ENCODE measurements around the gene GPR161. TPM values are rescaled to one million over a fixed set of nuclear protein-coding genes. Genes with fewer than 3 reads are reported as not detected.

GPR161 gene
- total RNA-seq, 1 experiment from 2014 or later, result 13.7 TPM

DNA sequence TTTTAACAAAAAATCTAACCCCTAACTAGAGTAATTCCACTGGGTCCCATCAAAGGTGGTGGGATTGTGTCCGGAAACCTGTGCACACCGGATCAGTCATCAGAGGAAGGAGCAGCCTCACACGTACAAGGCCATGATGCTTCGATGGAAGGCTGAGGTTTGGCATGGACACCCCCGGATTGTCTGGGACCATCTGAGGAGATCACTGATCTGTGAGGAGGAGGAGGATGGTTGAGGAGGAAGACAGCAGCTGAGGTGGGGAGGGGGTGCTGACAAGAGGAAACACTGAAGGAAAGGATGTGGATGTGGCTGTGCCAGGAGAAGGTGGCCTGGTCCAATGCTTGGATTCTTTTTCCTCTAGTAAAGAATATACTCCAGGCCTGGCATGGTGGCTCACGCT is 41.3 kb downstream of the GPR161 start:
- Histone ChIP-seq H3K4me1 (ENCODE audit: control insufficient read depth in 1 of 2, insufficient read depth in 2 of 2, low read length in 2 of 2) (peaks cover 2 to 3% of the 10 kb centered on the region in 2 experiments; a peak in 1 of 4 replicates), H3K27ac (ENCODE audit: low read depth, low read length) (no peak overlapping the region), H3K79me2 (ENCODE audit: insufficient read depth, low read length) (no peaks in the 10 kb centered on the region), H3K27me3 (ENCODE audit: insufficient read depth, low read length) (no peaks in the 10 kb centered on the region), H3K9me2 (ENCODE audit: insufficient read depth) (no peaks in the 10 kb centered on the region), H3K4me2 (ENCODE audit: low read length) (no peak overlapping the region), H3K4me3 (replicated peaks in 1 of 2; ENCODE audit: low read depth in 1 of 2, low read length in 2 of 2) (no peak overlapping the region), H2AFZ (ENCODE audit: low read depth, low read length, poor library complexity, severe bottlenecking) (no peak overlapping the region), H3K36me3 (ENCODE audit: control insufficient read depth in 1 of 2, insufficient read depth in 2 of 2, low read length in 2 of 2) (no peaks in the 10 kb centered on the region), H3K9me3 (ENCODE audit: control insufficient read depth in 1 of 2, insufficient read depth in 1 of 2, low read depth in 1 of 2, low read length in 2 of 2) (no peaks in the 10 kb centered on the region), H3K9ac (ENCODE audit: low read length) (no peak overlapping the region), H4K20me1 (ENCODE audit: insufficient read depth) (no peaks in the 10 kb centered on the region)
- DNase-seq (ENCODE audit: low read depth, low spot score) (no peak), ATAC-seq (no peak)
- TF ChIP-seq, protein P1, sequence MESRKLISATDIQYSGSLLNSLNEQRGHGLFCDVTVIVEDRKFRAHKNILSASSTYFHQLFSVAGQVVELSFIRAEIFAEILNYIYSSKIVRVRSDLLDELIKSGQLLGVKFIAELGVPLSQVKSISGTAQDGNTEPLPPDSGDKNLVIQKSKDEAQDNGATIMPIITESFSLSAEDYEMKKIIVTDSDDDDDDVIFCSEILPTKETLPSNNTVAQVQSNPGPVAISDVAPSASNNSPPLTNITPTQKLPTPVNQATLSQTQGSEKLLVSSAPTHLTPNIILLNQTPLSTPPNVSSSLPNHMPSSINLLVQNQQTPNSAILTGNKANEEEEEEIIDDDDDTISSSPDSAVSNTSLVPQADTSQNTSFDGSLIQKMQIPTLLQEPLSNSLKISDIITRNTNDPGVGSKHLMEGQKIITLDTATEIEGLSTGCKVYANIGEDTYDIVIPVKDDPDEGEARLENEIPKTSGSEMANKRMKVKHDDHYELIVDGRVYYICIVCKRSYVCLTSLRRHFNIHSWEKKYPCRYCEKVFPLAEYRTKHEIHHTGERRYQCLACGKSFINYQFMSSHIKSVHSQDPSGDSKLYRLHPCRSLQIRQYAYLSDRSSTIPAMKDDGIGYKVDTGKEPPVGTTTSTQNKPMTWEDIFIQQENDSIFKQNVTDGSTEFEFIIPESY (IDR thresholded peaks at IDR 0.05; ENCODE audit: extremely low read depth, insufficient replicate concordance, low read length), result no peak
- TF ChIP-seq JUND (IDR thresholded peaks at IDR 0.05) (no peak), POLR2AphosphoS5 (IDR thresholded peaks at IDR 0.05; ENCODE audit: low read depth, low read length) (no peak), EGR1 (IDR thresholded peaks at IDR 0.05; ENCODE audit: low read depth) (no peak), FOSL1 (IDR thresholded peaks at IDR 0.05; ENCODE audit: low read depth) (no peak)
- TF ChIP-seq, protein P2, sequence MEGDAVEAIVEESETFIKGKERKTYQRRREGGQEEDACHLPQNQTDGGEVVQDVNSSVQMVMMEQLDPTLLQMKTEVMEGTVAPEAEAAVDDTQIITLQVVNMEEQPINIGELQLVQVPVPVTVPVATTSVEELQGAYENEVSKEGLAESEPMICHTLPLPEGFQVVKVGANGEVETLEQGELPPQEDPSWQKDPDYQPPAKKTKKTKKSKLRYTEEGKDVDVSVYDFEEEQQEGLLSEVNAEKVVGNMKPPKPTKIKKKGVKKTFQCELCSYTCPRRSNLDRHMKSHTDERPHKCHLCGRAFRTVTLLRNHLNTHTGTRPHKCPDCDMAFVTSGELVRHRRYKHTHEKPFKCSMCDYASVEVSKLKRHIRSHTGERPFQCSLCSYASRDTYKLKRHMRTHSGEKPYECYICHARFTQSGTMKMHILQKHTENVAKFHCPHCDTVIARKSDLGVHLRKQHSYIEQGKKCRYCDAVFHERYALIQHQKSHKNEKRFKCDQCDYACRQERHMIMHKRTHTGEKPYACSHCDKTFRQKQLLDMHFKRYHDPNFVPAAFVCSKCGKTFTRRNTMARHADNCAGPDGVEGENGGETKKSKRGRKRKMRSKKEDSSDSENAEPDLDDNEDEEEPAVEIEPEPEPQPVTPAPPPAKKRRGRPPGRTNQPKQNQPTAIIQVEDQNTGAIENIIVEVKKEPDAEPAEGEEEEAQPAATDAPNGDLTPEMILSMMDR (IDR thresholded peaks at IDR 0.05 in 2 of 3, conservative IDR thresholded peaks at IDR 0.05 in 1 of 3; ENCODE audit: borderline replicate concordance in 1 of 3, insufficient read depth in 1 of 3, low read depth in 2 of 3, low read length in 2 of 3), result no peak
- RAD21 ChIA-PET (ENCODE audit: low non-redundant PET in 1 of 2, low total read pairs in 2 of 2, uncharacterized antibody in 2 of 2, unreplicated experiment in 2 of 2), result no interaction called here
- POLR2A ChIA-PET, result no interaction called here
- no TSS peak for BruUV-seq (replicated peaks)
- intact Hi-C loops (cut with micrococcal nuclease), result no loop called here
- CTCF ChIA-PET, result interaction anchor here (1.2 to 5.2 kb wide), 2 partner anchors 10 to 13 kb away, joined by 3 to 27 read pairs; no protein-coding TSS in a partner anchor
